Ascending aorta (tissue), 2 donors: ENCODE data around the gene ARMCX1. TPM values are rescaled to one million over a fixed set of nuclear protein-coding genes. Genes with fewer than 3 reads are reported as not detected.
A peak's percentile ranks its signal among the peaks of the same experiment; 100 is the strongest.
"Not testable (repeated sequence)": the region's sequence is repeated elsewhere in the genome, so short reads cannot be mapped to it uniquely, and the experiment has no call there.

ENCODE experiments used
- DNase-seq, 2 donors: peaks; one replicate each; pipeline ENCODE4 v3.0.0-alpha.2; 2019; ENCODE audit warnings: low spot score in 2 of 2
- H3K27ac ChIP-seq, 2 donors: fragments of 200-600 bp; sonication (generic); one replicate each; pipeline ENCODE4 v1.5.1; 2016 to 2017; ENCODE audit warnings: mild to moderate bottlenecking in 1 of 2
- H3K27me3 ChIP-seq: fragments of 200-600 bp; sonication (generic); one replicate; pipeline ENCODE4 v1.5.1; 2017
- H3K36me3 ChIP-seq, 2 donors: fragments of 200-600 bp; sonication (generic); one replicate each; pipeline ENCODE4 v1.5.1; 2016
- H3K4me1 ChIP-seq, 2 donors: fragments of 200-600 bp; sonication (generic); one replicate each; pipeline ENCODE4 v1.5.1; 2016 to 2017; ENCODE audit warnings: mild to moderate bottlenecking in 1 of 2
- H3K4me3 ChIP-seq, 2 donors: fragments of 200-600 bp; sonication (generic); one replicate each; pipeline ENCODE4 v1.5.1; 2016 to 2017; ENCODE audit warnings: mild to moderate bottlenecking in 1 of 2
- H3K9me3 ChIP-seq, 2 donors: fragments of 200-600 bp; sonication (generic); one replicate each; pipeline ENCODE4 v1.5.1; 2016
- CTCF ChIP-seq, 3 experiments: fragments of 200-600 bp in 2 of 3; fragments of 450-650 bp in 1 of 3; sonication (generic) in 2 of 3; IDR thresholded peaks; one replicate each; pipeline ENCODE4 v1.5.1; 2016 to 2019; ENCODE audit warnings: antibody characterized with exemption in 3 of 3, mild to moderate bottlenecking in 1 of 3, moderate library complexity in 1 of 3
- intact Hi-C: fragments of 100-400 bp; cut with DNase I; formaldehyde crosslinking; loops from one replicate; pipeline ENCODE4 v1.15.1; 2023
- total RNA-seq: library from RNA; depleted of rRNA; stranded (reverse); fragments of >200 nt; gene quantifications from one replicate; pipeline ENCODE4 v1.1.0, GENCODE V29; 2016

Gene ARMCX1
- total RNA-seq, result 9.2 TPM

- no peak for TF ChIP-seq CTCF (IDR thresholded peaks at IDR 0.05)
- H3K36me3 ChIP-seq, result peaks cover 0 to 7% of the 10 kb centered on the region in 2 donors
- H3K27me3 ChIP-seq, result no peaks in the 10 kb centered on the region
- peak within 1 kb of the TSS; percentile 85 to 93 for H3K27ac ChIP-seq
- peak within 1 kb of the TSS; percentile 35 to 78 for H3K4me3 ChIP-seq
- intact Hi-C loops, result loop anchor here (2.0 to 5.0 kb wide), 2 partner anchors 142 to 577 kb away; partner anchors contain the start of genes HNRNPH2 and TCEAL2
- H3K4me1 ChIP-seq, result no peaks in the 10 kb centered on the region
- no peaks in the 10 kb centered on the region for H3K9me3 ChIP-seq
- DNase-seq, result peak; percentile 62 to 87
These were observed at the start of gene ARMCX1 for GRCh38 chrX:101550362-101550750. Gene ARMCX1 (plus strand): TSS chrX:101550547. CDS start chrX:101552931, 2,384 bp downstream.

GRCh38 chrX:101502929-101503328 lies 47.4 kb upstream of the ARMCX1 start:
- DNase-seq, intact Hi-C loops: not testable (repeated sequence)

GRCh38 chrX:101507372-101507771 lies 43.0 kb upstream of the ARMCX1 start:
- peaks cover 0 to 14% of the 10 kb centered on the region in 2 donors for H3K36me3 ChIP-seq
- no peaks in the 10 kb centered on the region for H3K4me1 ChIP-seq
- H3K27ac ChIP-seq, result no peak overlapping the region
- no peak overlapping the region for H3K4me3 ChIP-seq
- no peaks in the 10 kb centered on the region for H3K27me3 ChIP-seq
- intact Hi-C loops, result no loop called here
- no peak for TF ChIP-seq CTCF (IDR thresholded peaks at IDR 0.05)
- H3K9me3 ChIP-seq, result no peaks in the 10 kb centered on the region
- no peak for DNase-seq

More at GRCh38 chrX:101502929-101503328, 47.4 kb upstream of the ARMCX1 start:
- H3K27me3 ChIP-seq, H3K27ac ChIP-seq, H3K9me3 ChIP-seq, H3K4me1 ChIP-seq, H3K4me3 ChIP-seq: not testable (repeated sequence)
- peaks cover 5 to 14% of the 10 kb centered on the region in 2 donors for H3K36me3 ChIP-seq

- Histone ChIP-seq H3K27me3 (no peaks in the 10 kb centered on the region), H3K36me3 (peaks cover 0 to 14% of the 10 kb centered on the region in 2 donors), H3K4me1 (no peaks in the 10 kb centered on the region), H3K4me3 (no peak overlapping the region), H3K27ac (no peak overlapping the region), H3K9me3 (no peaks in the 10 kb centered on the region)
- intact Hi-C loops, result no loop called here
- no peak for TF ChIP-seq CTCF (IDR thresholded peaks at IDR 0.05)
- no peak for DNase-seq
These were observed 42.4 kb upstream of the ARMCX1 start for GRCh38 chrX:101507986-101508385.

- TF ChIP-seq CTCF (IDR thresholded peaks at IDR 0.05), result no peak
- intact Hi-C loops, result no loop called here
- Histone ChIP-seq H3K27ac (no peak overlapping the region), H3K9me3 (no peaks in the 10 kb centered on the region), H3K4me3 (no peak overlapping the region), H3K4me1 (no peaks in the 10 kb centered on the region), H3K36me3 (no peaks in the 10 kb centered on the region), H3K27me3 (no peaks in the 10 kb centered on the region)
- DNase-seq, result no peak
These were observed 19.4 kb upstream of the ARMCX1 start for GRCh38 chrX:101530944-101531343.

- no peak for TF ChIP-seq CTCF (IDR thresholded peaks at IDR 0.05)
These were observed 11.2 kb upstream of the ARMCX1 start for GRCh38 chrX:101539116-101539515.

More at GRCh38 chrX:101539116-101539515, 11.2 kb upstream of the ARMCX1 start:
- H3K27me3 ChIP-seq, result no peaks in the 10 kb centered on the region
- intact Hi-C loops, result no loop called here
- no peak for DNase-seq
- no peak overlapping the region for H3K4me3 ChIP-seq
- no peaks in the 10 kb centered on the region for H3K36me3 ChIP-seq
- no peaks in the 10 kb centered on the region for H3K4me1 ChIP-seq
- no peak overlapping the region for H3K27ac ChIP-seq
- no peaks in the 10 kb centered on the region for H3K9me3 ChIP-seq
